CD4-positive, alpha-beta T cell treated with Interleukin-17A for 1 hour (primary cell): ENCODE results near the gene TMEM184A.
A peak's percentile ranks its signal among the peaks of the same experiment; 100 is the strongest.
"Not testable (repeated sequence)": the region's sequence is repeated elsewhere in the genome, so short reads cannot be mapped to it uniquely, and the experiment has no call there.

Experiments
- DNase-seq: peaks from one replicate; pipeline ENCODE4 v3.0.0-alpha.2; 2020

Gene TMEM184A

DNA sequence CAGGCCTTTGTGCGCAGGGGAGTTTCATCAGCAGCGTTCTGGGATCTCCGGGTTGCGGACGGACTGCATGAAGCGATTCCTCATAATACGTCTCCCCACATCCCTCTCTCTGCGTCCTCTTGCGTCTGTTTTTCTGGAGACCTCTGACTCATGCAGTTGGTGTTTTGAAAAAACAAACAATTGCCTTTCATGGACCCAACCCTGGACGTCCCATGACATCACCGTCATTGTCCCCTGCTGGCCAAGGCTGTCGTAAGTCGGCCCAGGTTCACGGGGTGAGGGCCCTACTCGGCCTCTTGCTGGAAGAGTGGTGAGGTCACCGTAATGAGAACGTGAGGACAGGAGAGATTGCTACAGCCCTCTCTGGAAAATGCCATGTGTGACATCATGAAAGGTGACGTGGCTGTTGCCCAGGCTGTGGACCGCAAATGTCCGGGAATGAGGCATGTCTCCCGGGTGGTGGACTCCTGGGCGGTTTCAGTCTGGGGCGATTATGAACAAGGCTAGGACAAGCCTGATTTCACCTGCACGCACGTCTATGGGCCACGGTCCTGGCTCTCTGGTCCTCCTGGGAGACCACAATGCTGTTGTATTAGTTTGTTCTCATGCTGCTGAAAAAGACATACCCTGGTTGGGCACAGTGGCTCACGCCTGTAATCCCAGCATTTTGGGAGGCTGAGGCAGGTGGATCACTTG is 35.3 kb downstream of the TMEM184A start:
- DNase-seq = no peak

DNA sequence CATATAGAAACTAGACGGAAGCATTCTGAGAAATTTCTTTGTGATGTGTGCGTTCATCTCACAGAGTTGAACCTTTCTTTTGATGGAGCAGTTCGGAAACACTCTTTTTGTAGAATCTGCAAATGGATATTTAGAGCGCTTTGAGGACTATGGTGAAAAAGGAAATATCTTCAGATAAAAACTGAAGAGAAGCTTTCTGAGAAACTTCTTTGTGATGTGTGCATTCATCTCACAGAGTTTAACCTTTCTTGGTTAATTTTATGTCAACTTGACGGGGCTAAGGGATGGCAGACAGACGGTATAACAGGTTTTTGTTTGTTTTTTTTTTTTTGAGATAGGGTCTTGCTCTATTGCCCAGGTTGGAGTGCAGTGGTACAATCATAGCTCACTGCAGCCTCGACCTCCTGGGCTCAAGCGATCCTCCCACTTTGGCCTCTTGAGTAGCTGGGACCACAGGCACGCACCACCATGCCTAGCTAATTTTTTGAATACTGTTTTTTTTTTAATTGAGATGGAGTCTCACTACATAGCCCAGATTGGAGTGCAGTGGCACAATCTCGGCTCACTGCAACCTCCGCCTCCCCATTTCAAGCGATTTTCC is 36.6 kb downstream of the TMEM184A start:
- DNase-seq = not testable (repeated sequence)

DNA sequence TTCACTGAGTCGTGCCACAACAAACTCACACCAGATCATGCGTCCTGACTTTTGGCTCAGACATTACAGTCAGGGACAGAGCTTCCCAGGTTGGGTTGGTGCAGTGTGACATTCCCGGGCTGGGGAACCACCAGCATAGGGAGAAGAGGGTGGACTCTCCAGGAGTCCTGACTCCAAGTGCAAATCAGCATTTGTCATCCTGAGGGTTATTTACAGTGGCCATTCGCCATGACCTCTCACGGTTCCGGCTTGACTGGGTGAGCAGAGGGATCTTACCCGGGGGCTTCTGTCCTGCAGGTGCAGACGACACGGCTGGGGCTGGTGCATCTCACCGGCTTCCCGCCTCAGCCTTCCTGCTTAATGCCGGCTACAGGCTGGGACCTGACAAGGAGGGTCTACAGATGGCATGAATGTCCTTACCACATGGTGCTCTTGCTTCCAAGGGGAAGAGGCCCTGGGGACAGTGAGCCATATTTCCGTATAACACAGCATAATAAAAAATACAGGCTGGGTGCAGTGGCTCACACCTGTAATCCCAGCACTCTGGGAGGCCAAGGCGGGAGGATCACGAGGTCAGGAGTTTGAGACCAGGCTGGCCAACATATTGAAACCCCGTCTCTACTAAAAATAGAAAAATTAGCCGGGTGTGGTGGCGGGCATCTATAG is 39.3 kb downstream of the TMEM184A start:
- no peak for DNase-seq

DNA sequence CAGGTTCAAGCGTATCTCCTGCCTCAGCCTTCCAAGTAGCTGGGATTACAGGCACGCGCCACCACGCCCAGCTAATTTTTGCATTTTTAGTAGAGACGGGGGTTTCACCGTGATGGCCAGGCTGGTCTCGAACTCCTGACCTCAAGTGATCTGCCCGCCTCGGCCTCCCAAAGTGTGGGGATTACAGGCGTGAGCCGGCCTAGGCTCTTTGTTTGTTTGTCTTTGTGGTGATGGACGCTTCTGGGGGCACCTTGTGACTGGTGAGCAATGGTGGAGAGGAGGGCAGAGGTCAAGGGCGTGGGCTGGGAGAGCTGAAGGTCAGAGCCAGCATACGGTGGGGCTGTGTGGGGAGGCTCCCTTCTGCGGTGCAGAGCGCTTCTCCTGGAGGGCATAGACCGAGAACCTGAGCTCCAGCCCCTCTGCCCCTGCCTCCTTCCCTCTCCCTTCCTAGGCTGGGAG is 40.5 kb downstream of the TMEM184A start:
- DNase-seq = not testable (repeated sequence)

DNA sequence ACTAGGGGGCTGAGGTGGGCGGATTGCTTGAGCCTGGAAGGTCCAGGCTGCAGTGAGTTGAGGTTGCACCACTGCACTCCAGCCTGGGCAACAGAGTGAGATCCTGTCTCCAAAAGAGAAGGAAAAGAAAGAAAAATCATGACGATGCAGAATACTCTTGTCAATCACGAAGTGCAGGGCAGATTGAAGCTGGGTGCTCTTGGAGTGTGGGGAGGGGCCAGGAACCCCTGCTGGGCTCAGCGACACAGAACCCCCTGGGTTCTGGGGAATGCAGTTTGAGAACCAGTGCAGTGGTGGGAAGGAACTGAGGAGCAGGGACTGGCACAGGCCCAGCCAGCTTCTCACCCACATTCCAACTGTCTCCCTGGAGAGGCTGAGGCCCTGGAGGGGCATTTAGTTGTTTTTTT is 41.0 kb downstream of the TMEM184A start:
- DNase-seq = no peak

DNA sequence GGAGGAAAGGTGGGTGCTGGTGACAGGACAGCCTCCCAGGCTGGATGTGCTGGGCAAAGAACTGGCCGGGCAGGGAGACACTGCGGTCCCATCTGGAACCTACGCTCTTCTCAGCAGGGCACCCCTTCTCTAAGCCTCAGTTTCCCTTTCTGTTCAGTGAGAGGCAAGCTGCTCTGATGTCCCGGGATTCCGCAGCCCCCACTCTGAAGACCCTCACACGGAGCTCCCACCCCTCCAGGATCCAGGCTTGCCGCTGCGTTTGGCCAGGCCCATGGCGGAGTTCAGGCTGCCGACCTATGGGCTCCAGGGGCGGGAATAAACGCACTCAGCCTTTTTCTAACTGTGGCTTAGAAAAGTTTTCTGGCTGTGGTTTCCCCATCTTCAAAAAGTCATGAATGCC is 41.6 kb downstream of the TMEM184A start:
- DNase-seq = no peak

DNA sequence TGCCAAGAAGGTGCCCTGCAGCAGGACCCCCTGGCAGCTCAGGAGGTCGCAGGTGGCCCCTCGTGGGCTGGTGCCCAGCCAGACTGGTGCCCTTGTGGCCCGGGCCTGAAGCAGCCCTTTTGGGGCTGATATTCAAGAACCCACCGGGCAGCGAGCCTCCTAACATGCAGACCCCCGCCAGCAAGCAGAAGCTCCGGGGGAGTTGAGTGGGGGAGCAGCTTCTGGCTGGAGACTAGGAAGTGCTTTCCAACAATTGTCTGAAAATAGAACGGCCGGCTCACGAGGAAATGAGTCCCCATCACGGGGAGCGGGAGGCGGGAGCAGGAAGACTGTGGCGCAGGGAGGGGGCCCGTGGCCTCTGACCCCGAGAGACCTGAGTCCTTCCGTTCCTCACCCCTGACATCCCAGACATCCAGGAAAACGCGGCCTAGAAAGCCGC is 42.3 kb downstream of the TMEM184A start:
- no peak for DNase-seq

DNA sequence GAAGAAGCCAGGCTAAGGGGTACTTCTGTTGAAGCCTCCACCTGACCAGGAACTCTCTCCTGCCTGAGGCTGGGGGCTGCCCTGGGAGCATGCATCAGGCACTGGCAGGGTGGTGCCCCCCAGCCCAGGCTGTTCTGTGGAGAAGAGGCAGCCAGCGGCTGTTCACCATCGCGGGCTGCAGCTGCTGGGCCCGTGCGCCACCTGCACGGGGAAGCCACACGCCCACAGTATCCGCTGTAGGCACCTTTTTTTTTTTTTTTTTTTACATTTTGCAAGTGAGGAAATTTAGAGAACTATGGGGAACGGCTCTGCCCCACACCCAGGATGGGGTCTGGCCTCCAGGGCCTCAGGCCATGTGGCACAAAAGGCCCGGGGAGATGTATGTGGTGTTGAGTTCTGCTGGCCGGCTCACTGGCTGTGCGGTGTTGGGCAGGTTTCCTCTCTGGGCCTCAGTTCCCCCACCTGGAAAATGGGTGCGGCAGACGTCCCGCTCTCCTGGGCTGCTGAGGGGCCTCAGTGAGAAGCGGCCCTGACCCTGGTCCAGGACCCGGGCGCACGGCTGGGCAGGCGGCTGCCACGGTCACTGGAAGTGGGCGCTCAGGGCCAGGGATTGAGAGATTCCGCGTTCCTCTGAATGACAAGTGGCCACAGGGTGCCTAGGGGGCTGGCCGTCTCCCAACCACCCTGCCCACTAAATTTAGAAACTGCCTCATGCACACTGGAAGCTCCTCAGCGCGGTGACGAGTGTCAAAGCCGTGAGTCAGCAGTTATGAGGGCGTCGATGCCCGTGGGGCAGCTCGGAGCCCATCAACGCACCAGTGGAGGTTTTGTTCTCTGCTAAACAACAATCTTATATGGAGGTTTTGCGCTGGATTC is 43.0 kb downstream of the TMEM184A start:
- DNase-seq = peak; percentile 38

DNA sequence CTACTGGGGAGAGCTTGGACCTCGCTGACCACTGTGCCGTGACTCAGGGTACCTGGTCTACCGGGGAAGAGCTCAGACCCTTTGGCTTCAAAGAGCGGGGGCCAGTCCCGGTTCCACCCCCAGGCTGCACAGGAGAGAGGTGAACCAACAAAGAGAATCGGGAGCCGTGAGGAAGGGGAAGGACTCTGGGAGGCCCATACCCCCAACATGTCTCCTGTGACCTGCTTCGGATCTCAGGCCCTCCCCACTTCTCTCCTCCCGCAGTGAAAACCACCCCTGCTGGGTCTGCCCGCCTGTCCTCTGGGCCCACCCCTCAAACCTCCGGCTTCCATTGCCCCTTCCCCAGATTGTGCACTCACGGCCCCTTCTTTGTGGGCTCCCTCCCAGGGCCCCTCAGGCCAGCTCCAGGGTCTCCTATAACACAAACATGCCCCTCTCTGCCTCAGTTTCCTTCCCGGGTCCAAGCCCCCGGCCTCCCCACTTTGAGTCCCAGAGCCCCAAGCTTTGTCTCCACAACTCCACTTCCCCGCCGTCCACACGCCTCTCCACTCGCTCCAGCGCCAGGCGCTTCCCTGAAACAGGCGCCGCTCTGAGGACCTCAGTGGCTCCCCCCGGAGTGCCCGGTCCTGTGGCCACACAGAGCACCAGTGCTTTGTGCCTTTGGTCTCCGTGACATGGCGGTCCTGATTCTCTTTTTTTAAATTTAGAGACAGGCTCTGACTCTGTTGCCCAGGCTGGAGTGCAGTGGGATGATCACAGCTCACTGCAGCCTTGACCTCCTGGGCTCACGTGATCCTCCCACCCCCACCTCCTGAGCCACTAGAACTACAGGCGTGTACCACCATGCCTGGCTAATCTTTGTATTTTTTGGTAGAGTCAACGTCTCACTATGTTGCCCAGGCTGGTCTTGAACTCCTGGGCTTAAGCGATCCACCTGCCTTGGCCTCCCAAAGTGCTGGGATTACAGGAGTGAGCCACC is 44.3 kb downstream of the TMEM184A start:
- no peak for DNase-seq

DNA sequence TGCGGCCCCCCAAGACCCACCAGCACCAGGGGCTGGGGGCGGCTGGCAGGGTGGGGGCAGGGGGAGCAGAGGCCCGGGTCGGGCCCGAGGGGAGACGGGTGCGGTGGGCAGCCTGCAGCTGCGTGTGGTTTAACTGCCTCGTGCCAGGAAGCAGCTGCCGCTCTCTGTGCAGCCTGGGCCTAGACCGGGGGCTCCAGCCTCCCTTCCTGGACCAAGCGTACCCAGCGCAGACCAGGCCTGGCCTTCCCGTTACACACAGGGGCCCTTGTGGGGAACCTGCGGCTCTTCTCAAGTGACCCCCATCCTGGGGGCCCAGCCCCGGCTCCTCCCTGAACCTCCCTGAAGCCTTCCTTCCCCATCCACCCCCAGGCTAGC is 45.2 kb downstream of the TMEM184A start:
- DNase-seq = no peak

DNA sequence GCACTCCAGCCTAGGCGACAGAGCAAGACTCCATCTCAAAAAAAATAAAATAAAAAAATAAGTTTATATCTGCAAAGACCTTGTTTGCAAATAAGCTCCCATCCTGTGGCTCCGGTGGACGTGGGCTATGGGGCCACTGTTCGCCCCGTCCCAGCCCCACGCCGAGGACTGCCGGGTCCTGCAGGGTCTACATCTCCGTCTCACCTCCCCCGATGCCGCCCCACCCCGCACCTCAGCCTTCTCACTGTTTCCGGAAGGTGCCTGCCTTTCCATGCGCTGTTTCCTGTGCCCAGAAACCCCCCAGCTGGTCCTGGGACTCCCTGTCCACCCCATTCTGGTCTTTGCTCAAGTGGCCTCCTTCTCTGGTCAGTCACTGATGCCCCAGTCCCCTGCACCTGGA is 46.8 kb downstream of the TMEM184A start:
- DNase-seq = no peak

DNA sequence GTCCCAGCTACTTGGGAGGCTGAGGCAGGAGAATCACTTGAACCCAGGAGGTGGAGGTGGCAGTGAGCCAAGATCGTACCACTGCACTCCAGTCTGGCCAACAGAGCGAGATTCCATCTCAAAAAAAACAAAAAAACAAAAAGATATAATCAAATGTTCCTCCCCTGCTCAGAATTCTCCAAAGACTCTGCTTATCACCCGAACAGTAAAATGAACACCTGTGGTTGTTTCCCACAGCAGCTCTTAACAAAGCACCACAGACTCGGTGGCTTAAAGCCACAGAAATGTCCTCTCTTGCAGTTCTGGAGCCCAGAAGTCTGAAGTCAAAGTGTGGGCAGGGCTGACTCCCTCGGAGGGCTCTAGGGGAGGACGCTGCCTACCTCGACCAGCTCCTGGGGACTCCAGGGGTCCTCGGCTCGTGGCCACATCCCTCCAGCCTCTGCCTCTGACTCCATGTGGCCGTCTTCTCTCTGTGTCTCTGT is 47.7 kb downstream of the TMEM184A start:
- no peak for DNase-seq

DNA sequence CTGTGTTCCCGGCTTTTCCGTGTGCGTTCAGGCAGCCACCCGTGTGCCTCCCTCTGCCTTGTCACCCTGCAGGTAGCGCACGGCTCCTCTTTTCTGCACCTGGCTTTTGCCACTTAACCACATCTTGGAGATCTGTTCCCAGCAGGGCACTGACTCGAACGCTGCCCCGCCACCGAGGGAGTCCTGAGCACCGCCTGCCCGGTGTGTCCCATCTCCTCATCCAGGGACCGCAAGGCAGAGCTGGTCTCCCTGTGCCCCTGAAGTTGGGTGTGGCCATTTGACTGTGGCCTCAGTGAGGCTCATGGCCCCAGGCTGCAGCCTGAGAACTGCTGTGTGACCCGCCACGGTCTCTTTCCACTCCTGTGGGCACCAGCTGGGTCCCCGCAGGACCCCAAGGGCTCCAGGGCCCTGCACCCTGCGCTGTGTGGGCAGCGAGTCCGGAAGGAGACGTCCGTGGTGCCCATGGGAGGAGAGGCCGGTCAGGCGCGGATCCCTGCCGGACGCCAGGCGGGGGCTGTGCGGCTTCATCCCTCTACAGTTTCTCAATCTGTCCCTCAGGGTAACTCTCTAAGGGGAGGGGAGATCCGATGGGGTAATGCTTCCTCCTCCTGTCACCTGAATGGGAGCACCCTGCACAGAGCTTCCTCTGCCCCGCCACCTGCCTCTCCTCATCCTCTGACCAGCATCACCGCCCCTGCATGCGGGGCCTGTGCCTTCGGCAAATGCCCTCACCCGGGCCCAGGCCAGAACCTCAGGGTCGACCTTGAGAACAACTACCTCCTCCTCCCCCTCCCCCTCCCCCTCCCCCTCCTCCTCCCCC is 50.1 kb downstream of the TMEM184A start:
- no peak for DNase-seq

DNA sequence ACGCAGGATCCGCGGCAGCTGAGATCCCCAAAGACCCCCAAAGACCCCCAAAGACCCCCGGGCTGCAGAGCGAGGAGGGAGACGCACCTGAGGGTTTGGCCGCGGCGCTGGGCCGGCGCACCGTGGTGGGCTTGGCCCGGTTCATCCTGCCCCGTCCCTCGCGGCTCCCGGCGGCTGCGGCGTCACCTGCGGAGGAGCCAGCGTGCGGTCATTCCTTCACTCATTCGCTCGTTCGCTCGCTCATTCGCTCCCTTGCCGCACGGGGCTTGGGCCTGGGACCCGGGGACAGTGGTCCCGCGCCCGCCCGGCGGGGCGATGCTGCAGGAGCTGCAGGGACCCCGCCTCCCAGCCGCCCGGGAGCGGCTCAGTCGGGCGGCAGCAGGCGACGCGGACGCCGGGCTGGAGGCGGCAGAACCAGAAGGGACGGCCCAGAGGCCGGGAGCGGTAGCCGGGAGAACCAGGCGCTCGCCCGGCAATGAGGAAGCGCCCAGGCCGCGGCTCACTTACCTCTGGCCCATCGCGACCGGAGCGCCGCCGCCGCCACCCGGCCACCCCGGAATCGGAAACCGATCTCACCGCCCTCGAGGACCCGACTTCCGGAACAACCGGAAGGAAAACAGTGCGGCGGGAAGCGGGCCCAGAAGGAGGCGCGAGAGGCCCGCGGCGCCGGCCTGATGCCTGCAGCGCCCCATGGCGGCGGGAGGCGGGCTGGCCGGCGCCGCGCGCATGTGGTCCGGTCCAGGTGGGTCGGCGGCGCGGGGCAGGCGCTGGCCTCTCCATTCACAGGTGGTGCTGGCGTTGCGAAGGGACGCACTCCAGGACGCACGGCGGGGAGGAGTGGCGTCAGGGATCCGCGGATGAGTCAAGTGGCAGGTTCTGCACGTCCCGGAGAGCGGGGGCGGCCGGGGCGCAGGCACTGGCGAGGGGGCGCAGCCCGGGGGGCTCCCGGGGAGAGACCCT is 51.9 kb downstream of the TMEM184A start, which contains the start of gene INTS1:
Gene INTS1, minus strand, starts transcription at position 574 of the 960 bp plus-strand sequence. Its CDS starts 429 bp downstream, at position 145.
- DNase-seq = peak; percentile 92

DNA sequence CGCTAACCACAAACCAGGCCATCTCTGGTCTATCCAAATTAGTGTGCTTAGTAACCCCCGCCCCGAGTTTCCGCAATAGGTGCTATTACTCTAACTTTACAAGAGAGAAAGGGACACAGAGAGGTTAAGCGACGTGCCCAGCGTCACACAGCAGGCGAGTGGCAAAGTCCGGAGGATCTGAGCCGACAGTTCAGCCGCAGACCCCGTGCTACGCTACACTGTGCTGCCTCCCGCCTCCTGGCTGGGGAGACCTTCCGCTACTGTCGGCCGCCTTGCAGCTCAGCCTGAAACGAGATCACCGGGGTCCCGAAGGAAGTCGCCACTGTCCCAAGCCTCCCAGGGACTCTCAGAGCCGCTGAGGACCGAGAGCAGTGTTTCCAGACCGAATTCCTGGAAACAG is 52.6 kb downstream of the TMEM184A start:
- DNase-seq = no peak

DNA sequence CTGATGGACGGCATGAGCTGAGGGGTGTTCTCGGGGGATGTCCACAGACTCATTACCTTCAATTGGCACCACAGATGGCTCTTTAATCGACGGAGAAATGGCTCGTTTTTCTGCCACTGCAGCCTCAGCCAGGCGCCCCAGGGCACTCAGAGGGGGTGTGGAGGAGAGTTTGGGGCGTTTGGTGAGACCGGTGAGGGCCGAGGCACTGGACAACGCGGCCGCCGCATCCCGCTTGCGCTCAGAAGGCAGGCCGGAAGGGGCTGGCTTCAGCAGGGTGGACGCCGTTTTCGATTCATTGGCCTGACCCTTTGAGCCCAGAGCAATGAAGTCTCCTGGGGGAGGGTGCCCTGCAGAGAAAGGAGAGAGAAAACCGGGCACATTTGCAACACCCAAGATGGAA is 53.2 kb downstream of the TMEM184A start:
- DNase-seq = no peak

DNA sequence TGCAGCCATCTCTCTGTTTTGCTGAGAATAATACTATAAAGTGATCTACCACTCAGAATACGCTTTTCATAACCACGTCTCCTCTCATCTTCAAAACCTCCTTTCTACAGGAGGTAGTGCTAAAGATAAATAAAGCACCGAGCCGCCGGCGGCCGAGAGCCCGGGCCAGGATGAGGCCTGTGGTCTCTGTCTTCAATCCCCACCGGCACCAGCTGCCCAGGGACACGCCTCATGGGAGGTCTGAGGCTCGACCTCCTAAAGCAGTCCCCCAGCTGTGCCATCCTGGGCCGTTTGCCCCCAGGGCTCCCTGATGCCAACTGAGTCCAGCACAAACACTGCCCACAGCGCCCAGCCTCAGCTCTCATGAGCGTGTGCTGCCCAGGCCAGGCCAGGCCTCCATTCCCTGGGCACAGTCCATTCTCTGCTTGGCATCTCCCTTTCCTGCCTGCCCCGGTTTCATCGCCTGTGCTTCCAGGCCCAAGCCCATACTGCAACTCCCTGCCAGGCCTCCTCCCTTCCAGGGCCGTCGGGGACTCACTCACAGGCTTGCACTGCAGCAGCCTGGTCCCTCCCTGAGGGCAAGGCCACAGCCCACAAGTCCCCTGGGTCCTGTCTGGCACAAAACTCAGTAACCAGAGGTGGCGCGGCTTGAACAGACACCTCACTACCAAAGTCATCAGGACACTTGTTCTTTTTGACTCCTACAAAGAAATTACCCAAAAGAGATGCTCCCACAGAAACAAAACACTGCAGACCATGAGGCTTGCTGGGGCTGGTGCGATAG is 54.3 kb downstream of the TMEM184A start:
- DNase-seq = no peak

DNA sequence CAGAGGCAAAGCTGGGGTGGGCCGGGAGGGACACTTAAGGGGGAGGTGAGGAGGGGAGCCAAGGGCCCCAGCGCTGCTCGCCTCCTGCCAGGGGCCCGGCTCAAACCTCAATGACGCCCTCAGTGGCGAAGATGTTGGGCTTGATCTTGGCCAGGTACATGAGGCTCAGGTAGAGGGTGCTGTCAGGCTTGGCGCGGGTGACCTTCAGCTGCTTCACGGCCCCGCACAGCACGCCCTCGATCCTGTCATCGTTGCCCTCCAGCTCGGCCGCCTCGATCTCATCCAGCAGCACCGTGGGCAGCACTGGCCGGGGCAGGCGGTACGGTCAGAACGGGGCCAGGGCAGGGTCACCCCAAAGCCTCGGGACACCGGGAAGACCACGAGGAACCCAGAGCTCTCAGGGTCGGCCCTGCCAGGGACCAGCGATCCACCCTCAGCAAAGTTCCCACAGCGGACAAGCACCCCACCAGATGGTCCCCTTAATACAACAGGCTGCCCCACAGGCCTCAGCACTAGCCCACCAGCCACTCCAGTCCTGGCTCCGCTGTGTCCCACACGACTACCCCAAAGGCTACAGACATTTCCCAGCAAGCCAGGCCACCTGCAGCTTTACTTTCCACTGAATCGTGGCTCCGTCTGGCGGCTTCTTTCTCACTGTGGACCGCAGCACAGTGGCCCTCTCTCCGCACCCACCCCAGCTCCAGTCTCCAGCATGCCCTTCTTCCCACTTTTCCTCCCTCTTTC is 55.8 kb downstream of the TMEM184A start:
- no peak for DNase-seq
